Muscle of leg (tissue), 11 donors: Measurements from ENCODE around the gene GRIK4. TPM values are rescaled to one million over a fixed set of nuclear protein-coding genes. Genes with fewer than 3 reads are reported as not detected.

Experiments used
- DNase-seq: peaks from one replicate; pipeline ENCODE4 v3.0.0; 2013
- H3K27ac ChIP-seq: one replicate; pipeline ENCODE4 v1.5.1; 2013; ENCODE audit warnings: mild to moderate bottlenecking, low read length, control low read depth
- H3K27me3 ChIP-seq: one replicate; pipeline ENCODE4 v1.6.1; 2013; ENCODE audit warnings: low read length; ENCODE audit not compliant: control insufficient read depth, insufficient read depth
- H3K36me3 ChIP-seq: one replicate; pipeline ENCODE4 v1.6.1; 2013; ENCODE audit warnings: low read length; ENCODE audit not compliant: control insufficient read depth, insufficient read depth
- H3K4me1 ChIP-seq: one replicate; pipeline ENCODE4 v1.6.1; 2013; ENCODE audit warnings: low read length; ENCODE audit not compliant: control insufficient read depth, insufficient read depth
- H3K4me3 ChIP-seq: one replicate; pipeline ENCODE4 v1.5.1; 2013; ENCODE audit warnings: low read length, control low read depth
- H3K9me3 ChIP-seq: replicated peaks from 2 replicates; pipeline ENCODE4 v1.6.1; 2013; ENCODE audit warnings: low read depth, low read length; ENCODE audit not compliant: control insufficient read depth
- WGBS: methylation state at CpG from one replicate; pipeline ENCODE4 v1.1.5; 2013; ENCODE audit warnings: missing lambda C conversion rate; ENCODE audit not compliant: insufficient coverage; 5-methylcytosine and 5-hydroxymethylcytosine counted together
- polyA plus RNA-seq, 8 donors: library from polyadenylated mRNA; unstranded; fragments of 120-200 nt; gene quantifications; one replicate each; pipeline versions ENCODE4 v1.2.1 to v1.2.3, GENCODE V29; 2013; ENCODE audit warnings: inconsistent platforms in 1 of 8, low replicate concordance in 1 of 8; ENCODE audit not compliant: insufficient read length in 8 of 8, insufficient read depth in 1 of 8
- total RNA-seq: library from RNA; stranded (reverse); fragments of 120-200 nt; gene quantifications from one replicate; pipeline ENCODE4 v1.2.4, GENCODE V29; 2013

Gene GRIK4
- total and polyA plus RNA-seq, 9 donors, result 0.09 to 1.3 (median 0.50) TPM

GRCh38 chr11:120547811-120548681, 36.5 kb downstream of the GRIK4 start:
- 40% methylated on average over 14 of the region's 15 CpGs for WGBS
- H3K9me3 ChIP-seq, result no peaks in the 10 kb centered on the region
- peak; percentile 90 for DNase-seq
- H3K4me1 ChIP-seq, result peaks cover 27% of the 10 kb centered on the region
- H3K27ac ChIP-seq, result peak overlapping the region; percentile 49
- H3K4me3 ChIP-seq, result no peak overlapping the region
- no peaks in the 10 kb centered on the region for H3K36me3 ChIP-seq
- H3K27me3 ChIP-seq, result peaks cover 2% of the 10 kb centered on the region

DNA sequence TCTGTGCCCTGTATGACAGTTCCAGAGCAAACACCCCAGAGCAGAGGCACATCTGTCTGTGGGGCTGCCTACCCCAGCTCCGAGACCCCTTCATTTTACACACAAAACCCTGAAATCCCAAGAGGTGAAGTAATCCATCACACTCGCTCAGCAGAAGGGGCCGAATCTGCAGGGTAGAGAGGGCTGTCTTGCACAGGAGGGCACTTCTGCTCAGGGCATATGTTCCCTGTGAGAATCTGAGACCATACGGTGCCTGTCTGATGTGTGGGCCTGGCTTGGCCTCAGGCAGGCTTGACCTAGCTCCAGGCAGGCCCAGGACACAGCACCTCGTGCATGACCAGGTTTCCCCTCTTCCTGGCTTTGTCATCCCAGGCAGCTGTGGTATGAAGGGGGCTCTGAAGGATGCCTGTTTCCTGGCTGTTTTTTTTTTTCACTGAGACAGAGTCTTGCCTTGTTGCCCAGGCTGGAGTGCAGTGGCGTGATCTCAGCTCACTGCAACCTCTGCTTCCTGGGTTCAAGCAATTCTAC, 37.2 kb downstream of the GRIK4 start:
- Histone ChIP-seq H3K27ac (peak overlapping the region; percentile 49), H3K9me3 (no peaks in the 10 kb centered on the region), H3K4me3 (no peak overlapping the region), H3K27me3 (peaks cover 2% of the 10 kb centered on the region), H3K4me1 (peaks cover 30% of the 10 kb centered on the region), H3K36me3 (no peaks in the 10 kb centered on the region)
- WGBS, result 41% methylated on average over 4 of the region's 6 CpGs
- no peak for DNase-seq

DNA sequence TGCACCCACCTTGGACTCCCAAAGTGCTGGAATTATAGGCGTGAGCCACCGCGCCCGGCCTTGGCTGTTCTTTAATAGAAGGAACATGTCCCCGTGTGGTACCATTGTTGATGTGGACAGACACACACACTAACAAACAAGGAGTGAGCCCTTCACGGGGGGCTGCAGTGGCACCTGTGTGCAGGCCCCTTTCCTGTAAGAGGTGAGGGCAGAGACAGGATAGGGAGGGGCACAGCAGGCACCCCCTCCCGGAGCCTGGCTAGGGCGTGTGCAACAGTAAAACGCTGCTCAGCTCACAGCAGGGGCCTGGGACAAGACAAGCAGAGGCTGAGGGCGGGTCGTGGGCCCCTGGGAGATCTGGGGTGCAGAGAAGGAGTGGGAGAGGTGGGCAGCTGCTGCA, 37.8 kb downstream of the GRIK4 start:
- no peaks in the 10 kb centered on the region for H3K36me3 ChIP-seq
- DNase-seq, result no peak
- no peak overlapping the region for H3K4me3 ChIP-seq
- H3K4me1 ChIP-seq, result peaks cover 30% of the 10 kb centered on the region
- no peaks in the 10 kb centered on the region for H3K9me3 ChIP-seq
- 67% methylated on average over 9 of the region's 11 CpGs for WGBS
- H3K27me3 ChIP-seq, result peaks cover 2% of the 10 kb centered on the region
- no peak overlapping the region for H3K27ac ChIP-seq

DNA sequence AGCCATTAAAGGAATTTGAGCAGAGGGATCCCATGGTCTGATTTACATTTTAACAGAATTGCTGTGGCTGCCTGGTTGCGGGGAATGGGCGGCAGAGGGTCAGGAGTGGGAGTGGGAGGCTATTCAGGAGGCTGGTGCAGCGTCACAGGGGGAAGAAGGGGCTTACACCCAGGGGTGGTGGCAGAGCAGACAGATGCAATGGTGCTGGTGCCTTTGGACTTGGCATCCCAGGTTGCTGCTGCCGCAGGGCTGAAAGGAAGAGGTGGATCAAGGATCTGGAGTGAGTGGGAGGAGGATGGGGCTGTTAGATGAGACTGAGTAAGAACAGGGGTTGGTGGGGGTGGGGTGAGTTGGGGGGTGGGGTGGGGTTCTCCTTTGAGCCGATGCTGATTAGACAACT, 38.5 kb downstream of the GRIK4 start:
- no peaks in the 10 kb centered on the region for H3K9me3 ChIP-seq
- 93% methylated on average over 3 of the region's 5 CpGs for WGBS
- H3K4me3 ChIP-seq, result no peak overlapping the region
- no peaks in the 10 kb centered on the region for H3K36me3 ChIP-seq
- H3K27me3 ChIP-seq, result peaks cover 2% of the 10 kb centered on the region
- no peak for DNase-seq
- no peak overlapping the region for H3K27ac ChIP-seq
- peaks cover 30% of the 10 kb centered on the region for H3K4me1 ChIP-seq

- Histone ChIP-seq H3K27ac (no peak overlapping the region), H3K4me1 (peaks cover 30% of the 10 kb centered on the region), H3K4me3 (no peak overlapping the region), H3K36me3 (no peaks in the 10 kb centered on the region), H3K9me3 (no peaks in the 10 kb centered on the region), H3K27me3 (peaks cover 4% of the 10 kb centered on the region)
- WGBS, result 94% methylated on average over 3 of the region's 7 CpGs
- no peak for DNase-seq
These were observed 39.6 kb downstream of the GRIK4 start for GRCh38 chr11:120551191-120551590.

DNA sequence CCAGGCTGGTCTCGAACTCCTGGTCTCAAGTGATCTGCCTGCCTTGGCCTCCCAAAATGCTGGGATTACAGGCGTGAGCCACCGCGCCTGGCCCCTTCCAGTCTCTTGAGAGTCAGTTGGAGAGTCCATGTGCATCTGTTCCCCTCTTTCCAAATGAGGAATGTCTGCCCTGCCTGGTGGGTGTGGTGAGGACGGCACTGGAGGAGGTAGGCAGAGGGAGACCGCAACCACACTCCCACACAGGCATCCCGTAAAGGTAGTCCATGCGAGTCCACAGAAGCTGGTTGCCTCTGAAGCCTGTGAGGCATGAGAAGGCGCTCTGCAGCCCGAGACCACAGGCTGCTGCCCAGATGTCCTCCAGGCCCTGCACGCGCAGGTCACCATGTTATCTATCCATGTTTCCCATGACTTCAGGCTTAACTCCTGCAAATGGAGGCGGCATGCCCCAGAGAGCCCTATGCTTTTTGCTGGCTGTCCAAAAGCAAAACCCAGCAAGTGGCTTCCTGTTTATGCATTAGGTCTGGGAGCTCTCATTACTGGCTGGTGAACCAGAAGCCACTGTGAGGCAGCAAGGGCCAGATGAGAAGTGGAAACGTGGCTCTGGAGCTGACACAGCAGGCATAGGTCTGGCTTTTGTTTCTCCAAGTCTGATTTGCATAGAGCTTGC, 43.4 kb downstream of the GRIK4 start:
- 73% methylated on average over 8 of the region's 14 CpGs for WGBS
- Histone ChIP-seq H3K27ac (no peak overlapping the region), H3K4me3 (no peak overlapping the region), H3K4me1 (peaks cover 4% of the 10 kb centered on the region), H3K27me3 (peaks cover 11% of the 10 kb centered on the region), H3K9me3 (no peaks in the 10 kb centered on the region), H3K36me3 (no peaks in the 10 kb centered on the region)
- DNase-seq, result no peak

DNA sequence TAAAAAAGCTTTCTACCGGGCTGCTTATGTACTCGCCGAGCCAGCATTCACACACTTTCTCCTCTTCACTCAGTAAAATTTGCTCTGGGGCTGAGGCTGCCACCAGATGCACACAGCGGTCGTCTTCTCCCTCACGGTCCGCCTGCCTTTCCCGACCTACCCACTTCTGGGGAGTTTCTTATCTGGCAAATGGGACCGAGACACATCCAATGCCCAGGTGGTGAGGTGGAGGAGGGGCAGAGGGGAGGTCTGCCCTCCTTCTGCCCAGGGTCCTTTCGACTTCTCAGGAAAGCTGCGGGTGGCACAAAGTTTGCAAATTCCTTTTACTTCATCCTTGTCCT, 43.9 kb downstream of the GRIK4 start:
- Histone ChIP-seq H3K36me3 (no peaks in the 10 kb centered on the region), H3K9me3 (no peaks in the 10 kb centered on the region), H3K27ac (no peak overlapping the region), H3K4me3 (no peak overlapping the region), H3K4me1 (peaks cover 4% of the 10 kb centered on the region), H3K27me3 (peaks cover 11% of the 10 kb centered on the region)
- WGBS, result 38% methylated on average over 5 of the region's 11 CpGs
- DNase-seq, result no peak

- 78% methylated on average over 9 of the region's 9 CpGs for WGBS
- H3K27ac ChIP-seq, result no peak overlapping the region
- no peak for DNase-seq
- H3K9me3 ChIP-seq, result no peaks in the 10 kb centered on the region
- H3K4me1 ChIP-seq, result peaks cover 4% of the 10 kb centered on the region
- no peaks in the 10 kb centered on the region for H3K36me3 ChIP-seq
- H3K27me3 ChIP-seq, result peaks cover 10% of the 10 kb centered on the region
- H3K4me3 ChIP-seq, result no peak overlapping the region
These were observed 45.2 kb downstream of the GRIK4 start for GRCh38 chr11:120556797-120557196.

DNA sequence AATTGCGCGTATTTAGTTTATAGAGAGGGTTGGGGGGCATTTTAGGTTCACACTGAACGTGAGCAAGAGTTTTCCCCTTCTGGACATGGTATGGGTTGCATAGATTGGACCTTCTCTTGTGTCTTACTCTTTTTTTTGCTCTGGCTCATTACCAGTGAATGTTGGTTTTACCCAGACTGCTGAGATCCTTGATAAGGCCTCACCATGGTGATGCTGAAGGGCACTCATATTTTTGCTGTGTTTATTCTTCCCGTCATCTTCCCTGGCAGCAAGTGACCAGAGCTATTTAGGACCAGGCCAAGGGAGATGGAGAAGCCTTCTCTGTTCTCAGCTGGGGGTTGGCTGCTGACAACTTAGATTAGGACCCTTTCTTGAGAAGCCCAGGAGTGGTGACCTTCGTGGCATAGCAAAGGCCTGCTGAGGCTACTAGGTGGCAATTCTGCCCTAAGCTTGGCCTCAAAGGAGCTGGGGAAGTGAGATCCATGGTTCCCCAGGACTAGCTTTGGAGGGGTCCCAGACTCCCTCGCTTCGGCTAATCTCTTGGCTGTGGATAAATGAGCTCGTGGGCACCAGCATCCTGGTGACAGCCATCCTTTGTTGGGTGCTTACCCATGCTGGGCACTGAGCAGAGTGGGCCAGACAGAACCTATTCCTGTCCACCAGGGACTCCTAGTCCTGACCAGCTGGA, 47.3 kb downstream of the GRIK4 start:
- no peak for DNase-seq
- Histone ChIP-seq H3K9me3 (no peaks in the 10 kb centered on the region), H3K27me3 (peaks cover 24% of the 10 kb centered on the region), H3K4me1 (peaks cover 12% of the 10 kb centered on the region), H3K36me3 (no peaks in the 10 kb centered on the region), H3K4me3 (no peak overlapping the region), H3K27ac (no peak overlapping the region)
- 87% methylated on average over 5 of the region's 8 CpGs for WGBS

GRCh38 chr11:120561286-120561685, 49.7 kb downstream of the GRIK4 start:
- no peak for DNase-seq
- Histone ChIP-seq H3K4me1 (peaks cover 28% of the 10 kb centered on the region), H3K36me3 (no peaks in the 10 kb centered on the region), H3K9me3 (no peaks in the 10 kb centered on the region), H3K27ac (no peak overlapping the region), H3K4me3 (no peak overlapping the region), H3K27me3 (peaks cover 38% of the 10 kb centered on the region)
- WGBS, result 90% methylated on average over 8 of the region's 11 CpGs
